Stomach (tissue), 9 donors: ENCODE measurements around the gene CHST11. TPM values are rescaled to one million over a fixed set of nuclear protein-coding genes. Genes with fewer than 3 reads are reported as not detected.
A peak's percentile ranks its signal among the peaks of the same experiment; 100 is the strongest.

Experiments
- DNase-seq, 2 donors: peaks; one replicate each; pipeline versions ENCODE4 v3.0.0 to v3.0.0-alpha.2; 2013 to 2019
- H3K27ac ChIP-seq, 5 donors: fragments of 200-600 bp in 4 of 5; sonication (generic) in 4 of 5; one replicate each; pipeline ENCODE4 v1.5.1; 2013 to 2019; ENCODE audit warnings: mild to moderate bottlenecking in 1 of 5, moderate library complexity in 1 of 5
- H3K27me3 ChIP-seq, 3 donors: fragments of 200-600 bp; sonication (generic); one replicate each; pipeline ENCODE4 v1.5.1; 2017 to 2019; ENCODE audit warnings: mixed run types in 1 of 3
- H3K36me3 ChIP-seq, 4 donors: fragments of 200-600 bp; sonication (generic); 1 replicate in 3 of 4; 2 replicates in 1 of 4; pipeline ENCODE4 v1.5.1; 2016 to 2019
- H3K4me1 ChIP-seq, 4 donors: fragments of 200-600 bp; sonication (generic); one replicate each; pipeline ENCODE4 v1.5.1; 2016 to 2019
- H3K4me3 ChIP-seq, 4 donors: fragments of 200-600 bp; sonication (generic) in 3 of 4; one replicate each; pipeline ENCODE4 v1.5.1; 2016 to 2019; ENCODE audit warnings: mild to moderate bottlenecking in 1 of 4
- H3K9me3 ChIP-seq, 4 donors: fragments of 200-600 bp; sonication (generic); one replicate each; pipeline ENCODE4 v1.5.1; 2016 to 2019
- CTCF ChIP-seq, 7 experiments: fragments of 450-650 bp in 4 of 7; fragments of 200-600 bp in 3 of 7; sonication (generic) in 3 of 7; IDR thresholded peaks; one replicate each; pipeline ENCODE4 v1.5.1; 2016 to 2019; ENCODE audit warnings: antibody characterized with exemption in 7 of 7, control low read depth in 2 of 7, mild to moderate bottlenecking in 1 of 7
- EP300 ChIP-seq: sonication (generic); formaldehyde crosslinking; IDR thresholded peaks from one replicate; pipeline ENCODE4 v1.6.1; 2017; ENCODE audit warnings: antibody characterized with exemption
- POLR2A ChIP-seq, 4 donors: fragments of 450-650 bp; IDR thresholded peaks; one replicate each; pipeline ENCODE4 v1.6.1; 2016; ENCODE audit warnings: antibody characterized with exemption in 4 of 4, control low read depth in 2 of 4, mild to moderate bottlenecking in 1 of 4, moderate library complexity in 1 of 4
- POLR2AphosphoS5 ChIP-seq, 3 donors: sonication (generic); formaldehyde crosslinking; IDR thresholded peaks; one replicate each; pipeline ENCODE4 v1.6.1; 2016; ENCODE audit warnings: antibody characterized with exemption in 3 of 3
- WGBS, 5 donors: extraction: QIAGEN DNeasy Blood & Tissue Kit in 3 of 5; methylation state at CpG; one replicate each; pipeline versions ENCODE4 v1.1.5 to v1.1.7; 2013 to 2018; 5-methylcytosine and 5-hydroxymethylcytosine counted together
- intact Hi-C: fragments of 100-400 bp; cut with DNase I; formaldehyde crosslinking; loops from one replicate; pipeline ENCODE4 v1.15.1; 2023; ENCODE audit warnings: low total_unique reads
- polyA plus RNA-seq, 3 donors: library from polyadenylated mRNA; stranded (reverse); fragments of 200-250 nt; gene quantifications; one replicate each; pipeline ENCODE4 v1.2.3, GENCODE V29; 2013
- total RNA-seq, 5 donors: library from RNA; depleted of rRNA; stranded (reverse); fragments of >200 nt; gene quantifications; one replicate each; pipeline versions ENCODE4 v1.1.0 to v1.2.3, GENCODE V29; 2014 to 2016
- donor health status: healthy with polysubstance abuse.
- donor health status: Bipolar disorder and iron deficiency.
- donor health status: healthy.

CHST11 gene
- total and polyA plus RNA-seq, 8 donors: 2.3 to 192 (median 18.6) TPM

DNA sequence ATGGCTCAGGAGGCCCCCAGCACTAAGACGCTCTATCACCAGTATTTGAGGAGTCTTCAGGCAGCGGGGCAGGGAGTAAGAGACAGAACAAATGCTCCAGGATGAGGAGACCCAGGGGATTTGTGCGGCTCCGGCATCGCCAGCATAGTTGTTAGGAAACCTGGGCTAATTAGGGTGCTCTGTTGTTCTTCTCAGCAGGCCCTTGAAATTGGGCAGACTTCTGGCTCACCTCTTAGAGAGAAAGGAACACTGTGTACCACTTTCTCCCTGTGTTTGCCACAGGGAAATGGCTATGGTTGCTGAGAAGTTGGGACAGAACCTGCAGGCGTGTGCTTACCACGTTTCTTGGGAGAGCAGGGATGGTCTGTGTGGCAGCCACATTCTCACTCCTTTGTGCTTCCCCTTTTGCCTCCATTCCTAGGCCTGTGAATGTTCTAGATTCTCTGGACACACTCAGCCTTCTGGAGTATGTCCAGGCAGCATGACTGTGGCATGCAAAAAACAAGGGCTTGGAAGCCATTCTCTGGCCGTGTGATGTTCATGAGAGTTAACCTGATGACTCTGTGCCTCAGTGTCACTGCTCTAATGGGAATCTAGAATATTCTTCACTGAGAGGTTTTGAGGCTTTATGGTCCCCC is 109.0 kb downstream of the CHST11 start:
- H3K4me3 ChIP-seq: no peak overlapping the region
- no peak for DNase-seq
- peak overlapping the region in 3 of 5 donors; percentile 2 to 68 (median 34) for H3K27ac ChIP-seq
- H3K36me3 ChIP-seq: no peaks in the 10 kb centered on the region
- peaks cover 8 to 26% (median 14%) of the 10 kb centered on the region in 4 donors for H3K4me1 ChIP-seq
- WGBS, 5 donors: 85 to 94% (median 85%) methylated on average over 8 of the region's 8 CpGs
- no peaks in the 10 kb centered on the region for H3K27me3 ChIP-seq
- H3K9me3 ChIP-seq: peaks cover 0 to 8% (median 0%) of the 10 kb centered on the region in 4 donors
- TF ChIP-seq CTCF (IDR thresholded peaks at IDR 0.05): no peak
- peak in 2 of 3 donors; percentile 35 to 55 for TF ChIP-seq POLR2AphosphoS5 (IDR thresholded peaks at IDR 0.05)
- intact Hi-C loops: no loop called here

- TF ChIP-seq EP300 (no peak), CTCF (IDR thresholded peaks at IDR 0.05) (no peak), POLR2AphosphoS5 (IDR thresholded peaks at IDR 0.05) (no peak), POLR2A (IDR thresholded peaks at IDR 0.05) (no peak)
- Histone ChIP-seq H3K4me3 (no peak overlapping the region), H3K4me1 (peaks cover 8 to 27% (median 14%) of the 10 kb centered on the region in 4 donors), H3K27ac (peak overlapping the region in 2 of 5 donors; percentile 34 to 68), H3K9me3 (peaks cover 0 to 8% (median 0%) of the 10 kb centered on the region in 4 donors), H3K27me3 (no peaks in the 10 kb centered on the region), H3K36me3 (no peaks in the 10 kb centered on the region)
- 86 to 94% (median 87%) methylated on average over 6 of the region's 6 CpGs for WGBS, 5 donors
- no peak for DNase-seq
- intact Hi-C loops: no loop called here
Measured at GRCh38 chr12:104566244-104566993, 109.7 kb downstream of the CHST11 start.

- Histone ChIP-seq H3K27ac (peak overlapping the region in 1 of 5 donors; percentile 14), H3K27me3 (no peaks in the 10 kb centered on the region), H3K9me3 (peaks cover 0 to 8% (median 0%) of the 10 kb centered on the region in 4 donors), H3K36me3 (no peaks in the 10 kb centered on the region), H3K4me3 (no peak overlapping the region), H3K4me1 (peaks cover 8 to 27% (median 14%) of the 10 kb centered on the region in 4 donors)
- WGBS, 5 donors: 82 to 89% (median 85%) methylated on average over 4 to 5 of the region's 5 CpGs
- TF ChIP-seq CTCF (IDR thresholded peaks at IDR 0.05) (no peak), POLR2AphosphoS5 (IDR thresholded peaks at IDR 0.05) (no peak), POLR2A (IDR thresholded peaks at IDR 0.05) (no peak), EP300 (no peak)
- peak in 1 of 2 donors; percentile 48 for DNase-seq
- intact Hi-C loops: no loop called here
Measured at GRCh38 chr12:104567832-104568486, 111.2 kb downstream of the CHST11 start.

GRCh38 chr12:104568487-104568868 is 111.7 kb downstream of the CHST11 start:
- H3K4me1 ChIP-seq: peaks cover 8 to 27% (median 14%) of the 10 kb centered on the region in 4 donors
- H3K9me3 ChIP-seq: peaks cover 0 to 8% (median 0%) of the 10 kb centered on the region in 4 donors
- intact Hi-C loops: no loop called here
- WGBS, 5 donors: 60 to 84% (median 75%) methylated on average over 1 of the region's 1 CpG
- TF ChIP-seq EP300: no peak
- no peak for TF ChIP-seq POLR2AphosphoS5 (IDR thresholded peaks at IDR 0.05)
- TF ChIP-seq CTCF (IDR thresholded peaks at IDR 0.05): no peak
- no peak for TF ChIP-seq POLR2A (IDR thresholded peaks at IDR 0.05)
- no peaks in the 10 kb centered on the region for H3K36me3 ChIP-seq
- peak overlapping the region in 1 of 5 donors; percentile 14 for H3K27ac ChIP-seq
- no peaks in the 10 kb centered on the region for H3K27me3 ChIP-seq
- no peak for DNase-seq
- no peak overlapping the region for H3K4me3 ChIP-seq
